ENCODE data around the gene SEBOX. TPM values are rescaled to one million over a fixed set of nuclear protein-coding genes. Genes with fewer than 3 reads are reported as not detected.

The SEBOX gene
- total and polyA plus RNA-seq, 11 donors, result not detected

DNA sequence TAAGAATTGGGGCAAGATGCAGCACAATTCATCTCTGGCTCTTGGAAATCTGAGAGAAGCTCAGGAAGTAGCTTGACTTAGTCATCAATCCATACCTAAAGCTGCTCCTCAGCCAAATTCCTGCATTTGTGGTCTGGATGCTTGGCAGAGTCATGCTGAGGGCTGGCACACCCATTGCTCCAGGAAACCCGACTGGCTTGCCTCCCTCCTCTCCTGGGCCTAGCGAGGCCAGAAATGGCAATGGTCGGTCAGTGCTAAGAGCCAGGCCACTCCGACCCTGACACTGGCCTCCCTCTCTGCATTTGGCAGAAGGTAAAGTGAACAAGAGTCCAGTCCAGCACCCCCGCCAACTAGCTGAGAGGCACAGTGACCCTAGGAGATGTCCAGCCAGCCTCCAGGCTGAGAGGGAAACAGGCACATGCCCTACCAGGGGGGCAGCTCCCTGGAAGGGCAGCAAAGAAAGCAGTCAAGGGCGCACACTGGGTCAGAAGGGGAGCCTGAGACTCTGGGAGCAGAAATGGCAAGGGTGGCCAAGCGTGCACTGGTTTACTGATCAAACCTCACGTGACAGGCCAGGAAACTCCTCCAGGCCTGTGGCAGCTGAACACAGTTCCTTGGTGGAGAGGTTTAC lies 17.6 kb downstream of the SEBOX start:
- intact Hi-C loops (cut with DNase I), result no loop called here
- H3K4me3 ChIP-seq, result no peak overlapping the region
- peaks cover 0 to 46% (median 28%) of the 10 kb centered on the region in 12 donors for H3K4me1 ChIP-seq
- TF ChIP-seq, protein P1, sequence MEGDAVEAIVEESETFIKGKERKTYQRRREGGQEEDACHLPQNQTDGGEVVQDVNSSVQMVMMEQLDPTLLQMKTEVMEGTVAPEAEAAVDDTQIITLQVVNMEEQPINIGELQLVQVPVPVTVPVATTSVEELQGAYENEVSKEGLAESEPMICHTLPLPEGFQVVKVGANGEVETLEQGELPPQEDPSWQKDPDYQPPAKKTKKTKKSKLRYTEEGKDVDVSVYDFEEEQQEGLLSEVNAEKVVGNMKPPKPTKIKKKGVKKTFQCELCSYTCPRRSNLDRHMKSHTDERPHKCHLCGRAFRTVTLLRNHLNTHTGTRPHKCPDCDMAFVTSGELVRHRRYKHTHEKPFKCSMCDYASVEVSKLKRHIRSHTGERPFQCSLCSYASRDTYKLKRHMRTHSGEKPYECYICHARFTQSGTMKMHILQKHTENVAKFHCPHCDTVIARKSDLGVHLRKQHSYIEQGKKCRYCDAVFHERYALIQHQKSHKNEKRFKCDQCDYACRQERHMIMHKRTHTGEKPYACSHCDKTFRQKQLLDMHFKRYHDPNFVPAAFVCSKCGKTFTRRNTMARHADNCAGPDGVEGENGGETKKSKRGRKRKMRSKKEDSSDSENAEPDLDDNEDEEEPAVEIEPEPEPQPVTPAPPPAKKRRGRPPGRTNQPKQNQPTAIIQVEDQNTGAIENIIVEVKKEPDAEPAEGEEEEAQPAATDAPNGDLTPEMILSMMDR (IDR thresholded peaks at IDR 0.05), result no peak
- TF ChIP-seq POLR2A (IDR thresholded peaks at IDR 0.05), result no peak
- no peaks in the 10 kb centered on the region for H3K27me3 ChIP-seq
- ATAC-seq (peak in 1 of 4 donors; percentile 7), DNase-seq (no peak)
- peak overlapping the region in 9 of 12 donors; percentile 3 to 68 (median 54) for H3K27ac ChIP-seq
- WGBS, 4 donors, result 65 to 73% (median 68%) methylated on average over 7 to 8 of the region's 8 CpGs
- peaks cover 4 to 100% (median 96%) of the 10 kb centered on the region in 9 donors for H3K36me3 ChIP-seq
- no peaks in the 10 kb centered on the region for H3K9me3 ChIP-seq

DNA sequence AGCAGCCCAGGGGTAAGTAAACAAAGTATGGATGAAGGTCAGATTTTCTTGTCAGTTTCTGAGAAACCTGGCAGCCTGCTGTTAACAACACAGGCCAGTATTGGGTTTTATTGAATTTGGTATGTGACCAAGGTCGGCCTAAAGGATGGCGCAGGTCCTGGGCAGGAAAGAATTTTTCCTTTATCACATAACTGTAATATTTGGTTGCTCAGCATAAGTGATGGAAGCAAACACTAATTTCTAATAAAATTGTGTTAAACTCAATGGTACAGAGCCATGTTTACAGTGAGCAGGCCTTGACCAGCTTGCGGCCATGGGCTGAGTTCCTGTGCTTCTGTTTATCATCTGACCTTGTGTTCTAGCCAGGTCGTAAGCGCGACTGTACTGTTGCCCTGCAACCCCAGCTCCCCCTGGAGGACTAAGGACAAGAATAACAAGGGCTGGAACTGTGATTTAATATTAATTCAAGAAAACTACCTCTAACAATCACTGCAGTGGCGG lies 18.2 kb downstream of the SEBOX start:
- Histone ChIP-seq H3K9me3 (no peaks in the 10 kb centered on the region), H3K4me3 (no peak overlapping the region), H3K27me3 (no peaks in the 10 kb centered on the region), H3K4me1 (peaks cover 0 to 46% (median 28%) of the 10 kb centered on the region in 12 donors), H3K36me3 (peaks cover 4 to 100% (median 96%) of the 10 kb centered on the region in 9 donors), H3K27ac (peak overlapping the region in 10 of 12 donors; percentile 25 to 68 (median 54))
- no peak for TF ChIP-seq POLR2A (IDR thresholded peaks at IDR 0.05)
- TF ChIP-seq, protein P1 (IDR thresholded peaks at IDR 0.05), result peak in 10 of 12 donors; percentile 16 to 51 (median 40)
- 42 to 53% (median 48%) methylated on average over 7 of the region's 7 CpGs for WGBS, 4 donors
- intact Hi-C loops (cut with DNase I), result no loop called here
- DNase-seq (no peak), ATAC-seq (peak in 3 of 4 donors; percentile 24 to 66 (median 34))

DNA sequence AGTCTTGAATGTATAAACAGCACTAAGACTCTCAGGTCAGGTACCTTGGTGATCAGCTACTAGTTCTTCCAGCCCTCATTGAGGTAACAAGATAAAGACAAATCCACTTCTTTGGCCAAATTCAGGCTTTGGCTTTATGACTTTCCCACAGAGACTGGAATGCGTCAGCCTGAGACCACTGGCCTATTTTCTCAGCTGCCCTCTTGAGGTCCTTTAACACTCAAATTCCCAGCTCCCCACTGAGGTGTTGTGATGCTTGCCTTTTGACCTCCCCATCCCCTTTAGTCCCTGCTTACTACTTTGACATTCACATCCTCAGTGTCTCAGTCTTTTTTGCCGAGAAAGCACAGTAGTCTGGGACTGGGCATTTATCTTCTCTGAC lies 18.8 kb downstream of the SEBOX start:
- no peak for ATAC-seq
- TF ChIP-seq, protein P1 (IDR thresholded peaks at IDR 0.05), result no peak
- TF ChIP-seq POLR2A (IDR thresholded peaks at IDR 0.05), result no peak
- H3K36me3 ChIP-seq, result peaks cover 4 to 100% (median 96%) of the 10 kb centered on the region in 9 donors

DNA sequence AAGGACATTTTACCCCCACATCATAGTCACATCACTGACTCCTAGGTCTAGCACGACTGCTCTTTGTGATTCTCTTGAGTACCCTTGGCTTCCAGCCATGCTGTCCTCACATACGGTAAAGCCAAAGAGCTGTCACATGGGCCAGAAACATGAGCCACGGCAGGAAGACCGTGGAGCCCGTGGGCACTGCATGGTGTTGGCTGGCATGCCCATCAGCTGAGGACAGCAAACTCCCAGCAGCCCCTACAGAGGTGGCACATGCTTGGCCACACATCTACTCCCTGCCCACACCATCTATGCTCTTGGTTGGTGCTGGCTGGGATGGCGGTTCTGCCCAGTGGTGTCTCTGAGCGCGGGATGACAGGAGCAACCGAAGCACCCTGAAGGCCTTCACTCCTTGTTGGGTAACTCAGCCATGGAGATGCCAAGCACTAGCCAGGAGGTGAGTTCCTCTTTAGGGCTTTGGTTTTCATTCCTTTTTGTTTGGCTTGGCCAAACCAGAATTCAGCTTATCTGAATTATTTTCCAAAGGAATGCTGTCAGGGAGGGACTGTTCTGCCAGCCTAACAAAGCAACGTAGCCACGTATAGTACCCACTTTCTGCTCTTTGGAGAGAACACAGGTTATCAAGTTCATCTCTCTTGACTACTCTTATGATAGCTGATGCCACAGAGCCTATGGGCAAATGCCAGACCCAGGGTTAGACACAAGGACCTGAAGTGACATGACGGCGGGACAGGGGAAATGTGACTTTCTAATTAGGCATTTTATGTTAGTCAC lies 19.4 kb downstream of the SEBOX start:
- TF ChIP-seq, protein P1 (IDR thresholded peaks at IDR 0.05), result no peak
- TF ChIP-seq POLR2A (IDR thresholded peaks at IDR 0.05), result no peak
- H3K4me1 ChIP-seq, result peaks cover 0 to 53% (median 28%) of the 10 kb centered on the region in 12 donors
- H3K27ac ChIP-seq, result peak overlapping the region in 10 of 12 donors; percentile 8 to 68 (median 35)
- no peaks in the 10 kb centered on the region for H3K27me3 ChIP-seq
- no peak overlapping the region for H3K4me3 ChIP-seq
- peaks cover 4 to 100% (median 96%) of the 10 kb centered on the region in 9 donors for H3K36me3 ChIP-seq
- no peaks in the 10 kb centered on the region for H3K9me3 ChIP-seq
- intact Hi-C loops (cut with DNase I), result no loop called here
- ATAC-seq (peak; percentile 56 to 71 (median 64)), DNase-seq (peak in 4 of 5 donors; percentile 45 to 75 (median 67))
- WGBS, 4 donors, result 45 to 52% (median 48%) methylated on average over 13 of the region's 13 CpGs

More for the DNA sequence above, 18.8 kb downstream of the SEBOX start:
- intact Hi-C loops (cut with DNase I), result no loop called here
- H3K4me3 ChIP-seq, result no peak overlapping the region
- no peaks in the 10 kb centered on the region for H3K9me3 ChIP-seq
- peak overlapping the region in 10 of 12 donors; percentile 8 to 68 (median 48) for H3K27ac ChIP-seq
- WGBS, 4 donors, result 73 to 90% (median 83%) methylated on average over 2 of the region's 2 CpGs
- H3K4me1 ChIP-seq, result peaks cover 0 to 47% (median 28%) of the 10 kb centered on the region in 12 donors
- DNase-seq, result no peak
- no peaks in the 10 kb centered on the region for H3K27me3 ChIP-seq

Measured in heart left ventricle (tissue), 16 donors.